Activated CD8-positive, alpha-beta memory T cell treated with anti-CD3 and anti-CD28 coated beads for 36 hours (primary cell): ENCODE results near the gene ETS1. TPM values are rescaled to one million over a fixed set of nuclear protein-coding genes. Genes with fewer than 3 reads are reported as not detected.

ENCODE experiments used
- CTCF ChIA-PET: fragments of 350-600 bp; sonication (Branson Sonifier 250); formaldehyde crosslinking; loops from one replicate; lab custom pipeline; 2021; ENCODE audit warnings: antibody characterized with exemption; lab: Charles Lee
- POLR2A ChIA-PET: fragments of 350-600 bp; sonication (Branson Sonifier 250); formaldehyde crosslinking; loops from one replicate; lab custom pipeline; 2021; ENCODE audit warnings: antibody characterized with exemption; lab: Charles Lee
- total RNA-seq, 2 experiments: library from RNA; stranded (reverse); gene quantifications; one replicate each; pipeline ENCODE4 v1.2.3, GENCODE V29; 2021

ETS1 gene
- total RNA-seq, 2 experiments from 2014 or later, result 417 to 420 TPM

DNA sequence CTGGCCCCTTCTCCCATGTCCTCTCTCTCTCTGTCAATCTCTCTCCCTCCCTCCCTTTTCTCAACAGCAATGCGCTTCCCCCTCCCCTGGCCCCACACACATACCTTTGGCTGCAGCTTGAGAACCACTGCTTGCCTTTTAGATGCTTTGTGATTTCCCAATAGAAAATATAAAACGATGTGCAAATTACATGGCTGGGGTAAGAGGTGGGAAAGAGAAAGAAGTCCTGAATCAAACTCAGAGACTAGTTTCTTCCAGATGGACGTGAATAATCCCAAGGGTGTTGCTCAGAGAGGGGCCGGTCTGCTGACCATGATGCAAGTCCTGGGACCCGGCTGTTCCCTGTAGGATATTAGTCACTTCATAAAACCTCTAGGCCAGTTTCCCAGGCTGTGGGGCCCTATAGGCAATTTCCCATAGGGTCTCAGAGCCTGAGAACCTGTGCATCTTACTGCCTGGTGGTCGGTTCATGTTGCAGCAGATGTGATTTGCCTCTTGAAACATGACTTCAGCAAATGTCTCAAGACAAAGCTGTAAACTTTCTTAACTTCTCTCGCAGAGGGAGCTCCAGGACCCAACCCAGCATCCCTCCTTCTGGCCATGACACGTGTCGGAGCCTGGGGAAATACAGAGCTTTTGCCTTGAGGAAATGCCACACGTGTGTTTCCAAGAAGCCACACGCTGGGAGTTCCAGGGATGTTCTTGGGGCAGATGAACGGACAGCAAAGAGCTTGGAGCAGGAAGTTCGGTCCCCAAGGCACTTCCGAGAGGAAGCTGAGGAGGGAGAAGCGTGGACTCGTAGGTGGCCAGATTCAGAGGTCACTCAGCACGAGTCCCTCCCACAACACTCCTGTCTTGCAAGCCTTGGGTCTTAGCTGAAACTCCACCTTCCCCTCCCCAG, 34.5 kb upstream of the ETS1 start:
- ChIA-PET POLR2A (interaction anchor here (0.9 kb wide), 1 partner anchor 99 kb away, joined by 4 read pairs; no protein-coding TSS in a partner anchor), CTCF (interaction anchor here (0.8 to 1.4 kb wide), 3 partner anchors 9 to 449 kb away, joined by 3 to 4 read pairs (median 4); no protein-coding TSS in a partner anchor)

DNA sequence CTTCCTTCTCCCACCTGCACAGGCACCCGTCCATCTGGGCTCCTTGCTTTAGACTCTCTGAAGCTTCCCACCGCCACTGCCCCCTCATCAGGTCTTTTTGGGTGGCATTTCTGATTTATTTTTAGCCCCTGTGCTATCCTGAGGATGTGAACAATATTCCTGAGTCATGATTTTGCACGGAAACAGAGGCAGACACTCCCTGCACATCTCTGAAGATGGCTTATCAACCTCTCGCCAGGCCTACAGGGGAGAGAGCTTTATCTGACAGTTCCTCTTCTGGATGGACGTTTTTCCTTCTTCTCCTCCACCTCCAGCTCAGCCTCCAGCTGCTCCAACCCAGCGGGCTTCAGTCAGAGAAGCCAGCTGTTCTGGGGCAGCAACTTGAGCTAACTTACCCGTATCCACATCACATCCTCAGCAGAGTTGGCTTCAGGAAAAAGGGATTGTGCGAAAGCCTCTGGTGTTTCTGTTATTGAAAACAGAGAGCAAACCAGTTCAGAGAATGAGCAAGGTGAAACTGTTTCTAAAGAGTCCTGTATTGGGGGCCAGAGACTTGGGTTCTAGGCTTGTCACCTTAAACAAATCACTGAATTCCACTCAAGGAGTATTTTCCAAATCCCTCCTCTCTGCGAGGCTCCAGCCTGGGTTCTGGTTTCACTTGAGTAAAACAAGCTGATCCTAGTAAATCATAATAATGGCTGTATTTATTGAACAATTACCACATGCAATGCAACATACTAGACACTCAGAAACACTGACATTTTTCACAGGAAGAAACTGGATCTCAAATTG, 33.1 kb upstream of the ETS1 start:
- POLR2A ChIA-PET, result interaction anchor here (0.6 to 0.7 kb wide), 2 partner anchors 10 to 106 kb away, joined by 3 to 4 read pairs; no protein-coding TSS in a partner anchor
- CTCF ChIA-PET, result interaction anchor here (0.9 to 1.4 kb wide), 2 partner anchors 10 kb away, joined by 3 to 4 read pairs; no protein-coding TSS in a partner anchor

DNA sequence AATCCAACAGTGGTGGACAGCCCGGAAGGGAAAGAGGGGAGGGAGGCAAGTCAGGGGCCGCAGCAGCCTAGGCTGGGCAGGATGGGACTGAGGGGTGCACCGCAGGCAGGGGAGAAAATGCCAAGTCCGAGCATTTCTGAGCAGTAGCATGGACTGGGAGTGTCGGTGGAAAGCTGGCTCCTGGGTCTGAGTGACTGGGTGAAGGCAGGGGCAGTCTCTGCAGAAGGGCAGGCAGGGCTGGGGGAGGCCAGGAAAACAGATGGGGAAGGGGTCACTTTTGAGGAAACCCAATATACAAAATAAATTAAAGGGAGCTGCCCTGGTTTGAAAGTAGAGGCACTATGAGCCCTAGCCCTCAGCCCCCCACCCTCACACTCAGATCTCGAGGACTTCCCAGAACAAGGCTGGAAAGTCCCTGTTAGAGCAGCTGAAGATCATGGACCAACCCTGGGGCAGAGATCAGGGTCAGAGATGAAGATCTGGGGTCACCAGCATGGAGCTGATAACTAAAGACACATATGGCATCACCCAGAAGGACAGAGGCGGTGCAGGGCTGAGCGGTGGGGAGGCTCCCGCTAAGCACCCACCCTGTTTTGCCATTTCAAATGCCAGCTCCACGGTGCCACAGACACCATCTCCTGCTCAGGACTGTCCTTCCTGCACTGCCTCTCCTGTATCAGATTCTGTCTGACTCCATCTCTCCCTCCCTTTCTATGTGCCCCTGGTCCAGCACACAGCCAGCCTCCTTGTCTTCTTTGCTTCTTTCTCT, 32.4 kb upstream of the ETS1 start:
- POLR2A ChIA-PET, result interaction anchor here (0.5 to 0.7 kb wide), 3 partner anchors 10 to 107 kb away, joined by 3 to 4 read pairs (median 3); no protein-coding TSS in a partner anchor
- CTCF ChIA-PET, result interaction anchor here (0.9 to 1.4 kb wide), 2 partner anchors 9 to 12 kb away, joined by 3 to 4 read pairs; no protein-coding TSS in a partner anchor

DNA sequence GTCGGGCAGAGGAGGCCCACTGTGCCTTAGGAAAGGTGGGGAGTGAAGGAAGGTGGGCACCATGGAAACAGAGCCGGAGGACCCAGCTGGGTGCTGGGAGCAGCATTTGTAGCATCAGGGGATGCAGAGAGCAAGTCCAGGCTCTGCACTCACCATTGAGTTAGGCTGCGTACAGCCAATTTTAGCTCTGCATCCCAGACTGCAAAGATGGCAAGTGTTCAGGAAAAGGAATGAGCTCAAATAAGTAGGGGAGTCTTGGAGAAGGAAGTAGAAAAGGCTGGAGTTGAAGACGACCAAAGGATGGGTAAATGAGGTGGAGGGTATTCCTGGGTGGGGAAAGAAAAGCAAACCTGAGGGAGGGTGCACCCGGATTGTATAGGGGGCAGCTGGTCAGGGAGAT, 31.6 kb upstream of the ETS1 start:
- CTCF ChIA-PET, result interaction anchor here (1.4 kb wide), 1 partner anchor 12 kb away, joined by 4 read pairs; no protein-coding TSS in a partner anchor
- POLR2A ChIA-PET, result no interaction called here

DNA sequence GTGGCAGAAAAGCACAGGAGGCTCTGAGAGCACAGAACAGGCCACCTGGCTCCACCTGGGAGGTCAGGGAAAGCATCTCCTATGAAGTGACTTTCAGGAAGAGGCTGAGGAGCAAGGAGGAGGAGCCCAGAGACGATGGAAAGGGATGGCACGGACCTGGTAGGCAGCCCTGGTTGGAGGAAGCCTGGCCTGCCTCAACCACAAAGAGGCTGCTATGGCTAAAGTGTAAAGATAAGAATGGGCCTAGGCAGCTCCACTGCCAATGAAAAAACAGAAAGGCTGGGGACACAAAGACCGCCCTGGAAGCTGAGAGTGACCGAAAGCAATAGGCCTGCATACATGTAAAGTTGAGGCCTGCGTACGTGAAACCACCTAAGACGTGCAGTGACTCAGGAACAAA, 31.2 kb upstream of the ETS1 start:
- ChIA-PET POLR2A (no interaction called here), CTCF (interaction anchor here (1.4 kb wide), 1 partner anchor 11 kb away, joined by 4 read pairs; no protein-coding TSS in a partner anchor)

DNA sequence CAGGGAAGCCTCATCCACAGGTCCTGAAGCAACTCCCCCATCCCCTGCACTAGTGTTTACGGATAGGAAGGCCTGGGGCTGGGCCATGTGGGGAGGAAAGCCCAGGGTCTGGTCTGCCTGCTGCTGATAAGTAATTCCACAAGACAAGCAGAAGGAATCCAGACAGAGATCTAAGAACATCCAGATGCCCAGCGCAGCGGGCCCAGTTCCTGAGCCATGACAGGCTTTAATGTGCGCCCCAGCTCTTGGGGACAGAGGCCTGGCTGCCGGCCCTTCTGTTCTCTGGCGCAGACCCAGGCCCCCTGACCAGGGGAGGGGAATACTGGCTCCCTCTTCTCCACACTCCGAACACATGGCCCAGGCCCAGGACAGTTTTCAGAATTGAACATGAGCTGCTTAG, 28.8 kb upstream of the ETS1 start:
- ChIA-PET CTCF (interaction anchor here (0.7 kb wide), 1 partner anchor 215 kb away, joined by 3 read pairs; no protein-coding TSS in a partner anchor), POLR2A (no interaction called here)

DNA sequence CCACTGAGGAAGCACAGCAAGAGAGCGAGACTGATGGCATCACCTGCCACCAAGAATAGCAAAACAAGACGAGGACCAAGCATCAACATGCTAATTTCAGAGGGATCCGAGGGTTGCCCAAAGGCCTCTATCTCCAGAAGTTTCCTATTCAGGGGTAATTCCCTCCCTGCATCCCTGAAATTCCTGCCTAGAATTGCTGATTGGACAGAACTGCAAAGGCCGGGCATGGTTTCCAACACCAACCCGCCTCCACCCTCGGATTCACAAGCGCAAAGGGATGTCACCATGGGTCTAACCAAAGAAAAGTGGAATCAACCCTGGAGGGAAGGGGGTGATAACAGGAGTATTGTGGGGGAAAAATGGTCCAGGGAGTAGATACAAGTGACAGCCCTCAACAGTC, 28.3 kb upstream of the ETS1 start:
- POLR2A ChIA-PET, result no interaction called here
- CTCF ChIA-PET, result interaction anchor here (0.7 kb wide), 1 partner anchor 215 kb away, joined by 3 read pairs; no protein-coding TSS in a partner anchor

DNA sequence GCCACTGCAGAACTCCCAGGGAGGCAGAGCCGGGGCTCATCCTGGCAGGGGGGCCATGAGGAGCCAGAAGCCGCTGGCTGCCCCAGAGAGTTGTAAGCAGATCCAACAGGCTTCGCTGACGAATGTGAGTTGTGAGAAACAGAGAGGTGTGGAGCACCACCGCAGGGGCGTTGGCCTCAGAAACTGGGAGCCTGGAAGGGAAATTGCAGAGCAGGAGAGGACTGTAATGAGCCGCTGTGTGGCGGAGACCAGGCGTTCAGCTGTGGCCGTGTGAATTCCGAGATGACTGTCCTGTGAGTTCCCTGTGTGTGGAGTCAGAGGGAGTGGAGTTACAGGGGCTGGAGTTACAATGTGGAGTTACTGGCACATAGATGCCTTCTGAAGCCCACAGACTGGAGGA, 27.7 kb upstream of the ETS1 start:
- ChIA-PET POLR2A (no interaction called here), CTCF (no interaction called here)

DNA sequence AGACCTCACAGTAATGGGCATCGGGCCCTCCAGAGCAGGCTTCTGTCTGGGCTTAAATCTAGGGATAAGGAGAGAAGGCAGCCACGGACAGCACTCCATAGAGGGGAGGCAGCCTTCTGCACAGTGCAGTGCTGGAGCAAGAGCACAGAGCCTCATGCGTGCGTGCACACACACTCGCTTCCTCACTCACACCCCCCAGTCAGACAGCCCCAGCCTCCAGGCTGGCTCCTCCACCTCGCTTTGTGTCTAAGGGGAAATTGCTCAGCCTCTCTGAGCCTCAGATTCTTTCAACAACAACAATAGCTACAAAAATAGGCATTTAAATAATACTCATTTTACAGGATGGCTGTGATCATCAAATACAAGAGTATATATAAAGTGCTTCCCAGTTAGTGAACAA, 26.7 kb upstream of the ETS1 start:
- ChIA-PET CTCF (interaction anchor here (0.6 kb wide), 1 partner anchor 95 kb away, joined by 3 read pairs; no protein-coding TSS in a partner anchor), POLR2A (no interaction called here)

DNA sequence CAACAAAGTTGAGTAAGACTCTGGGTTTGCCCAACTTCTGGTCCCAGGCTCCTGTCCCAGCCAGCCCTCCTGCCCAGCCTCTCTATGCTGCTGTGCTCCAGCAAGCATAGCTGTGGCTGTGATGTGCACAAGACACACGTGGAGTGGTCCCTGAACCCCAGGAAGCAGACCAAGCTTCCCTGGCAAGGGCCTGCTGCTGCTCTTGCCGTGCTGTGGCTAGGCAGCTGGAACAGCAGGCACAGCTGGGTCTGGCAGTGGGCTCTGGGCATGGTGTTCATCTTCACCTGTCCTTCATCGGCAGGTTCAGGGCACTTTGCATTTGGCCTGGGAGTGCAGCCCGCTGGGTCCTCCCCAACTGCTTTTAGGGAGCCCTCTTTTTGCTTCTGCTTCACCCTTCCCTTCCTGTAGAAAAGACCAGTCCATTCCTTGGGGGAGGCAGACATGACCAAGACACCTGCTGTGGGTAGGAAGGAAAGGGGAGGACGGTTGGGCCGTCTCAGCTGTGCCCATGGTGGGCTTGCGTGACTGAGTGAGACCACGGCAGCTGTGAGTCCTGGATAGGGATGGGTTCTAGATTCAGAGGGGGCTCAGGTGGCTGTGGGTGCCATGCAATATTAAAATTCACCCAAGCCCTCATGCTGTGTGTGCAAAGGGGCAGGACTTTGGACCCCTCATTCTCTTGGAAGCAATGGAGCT, 26.1 kb upstream of the ETS1 start:
- ChIA-PET POLR2A (no interaction called here), CTCF (interaction anchor here (1.2 kb wide), 1 partner anchor 144 kb away, joined by 3 read pairs; no protein-coding TSS in a partner anchor)

DNA sequence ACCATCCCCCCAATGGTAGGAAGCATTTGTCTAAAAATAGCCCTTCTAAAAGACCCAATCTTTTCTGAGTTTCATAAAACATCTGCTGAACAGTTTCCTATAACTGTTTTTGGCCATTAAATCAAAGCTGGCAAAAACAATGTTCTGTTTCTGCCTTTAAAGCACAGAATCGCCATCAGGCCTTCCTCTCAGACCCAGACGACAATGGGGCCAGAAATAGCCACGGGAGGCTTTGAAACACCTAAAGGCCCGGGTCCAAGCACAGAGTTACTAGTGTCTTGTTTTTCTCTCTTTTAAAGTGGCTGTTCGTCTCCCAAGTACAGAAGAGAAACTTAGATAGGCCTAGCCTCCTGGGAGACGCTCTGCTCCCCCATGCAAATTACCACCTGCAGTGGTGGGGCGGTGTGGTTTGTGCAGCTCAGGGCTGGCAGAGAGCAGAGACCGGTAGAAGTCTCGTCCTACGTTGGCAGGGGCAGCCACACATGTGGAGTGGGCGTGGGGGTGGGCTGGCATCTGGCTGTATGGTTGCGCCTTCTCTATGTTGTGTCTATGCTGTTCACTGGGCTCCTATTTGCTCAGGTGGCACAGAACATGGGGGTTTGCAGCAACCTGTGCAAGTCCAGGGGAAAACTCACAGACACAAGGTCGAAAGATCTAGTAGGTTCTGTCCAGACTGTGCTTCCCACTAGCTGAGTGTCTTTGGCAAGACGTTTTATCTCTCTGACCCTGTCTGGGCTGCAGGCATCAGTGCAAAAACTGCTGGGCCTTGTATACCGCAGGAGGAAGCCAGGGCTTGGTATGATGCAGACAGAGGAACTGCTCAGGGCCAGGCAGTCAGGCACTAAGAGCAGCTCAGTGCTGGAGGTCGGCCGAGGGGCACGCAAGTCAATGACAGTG, 23.6 kb upstream of the ETS1 start:
- POLR2A ChIA-PET, result interaction anchor here (0.5 to 1.0 kb wide), 4 partner anchors 9 to 102 kb away, joined by 4 to 8 read pairs (median 4); no protein-coding TSS in a partner anchor
- CTCF ChIA-PET, result interaction anchor here (0.6 to 1.4 kb wide), 4 partner anchors 9 to 220 kb away, joined by 3 read pairs; no protein-coding TSS in a partner anchor

DNA sequence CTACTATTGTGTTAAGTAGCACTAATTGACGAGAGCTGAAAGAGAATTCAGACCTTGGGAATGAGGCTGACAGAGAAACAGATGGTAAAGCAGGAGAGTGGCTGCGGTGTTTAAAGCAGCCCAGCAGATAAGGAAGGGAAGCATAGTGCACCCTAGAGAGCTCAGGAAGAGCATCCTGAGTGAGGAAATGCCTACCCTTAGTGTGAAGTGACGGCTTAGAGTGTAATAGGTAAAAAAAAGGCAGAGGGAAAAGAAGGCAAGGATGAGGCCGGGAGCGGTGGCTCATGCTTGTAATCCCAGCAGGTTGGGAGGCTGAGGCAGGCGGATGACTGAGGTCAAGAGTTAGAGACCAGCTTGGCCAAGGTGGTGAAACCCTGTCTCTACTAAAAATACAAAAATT, 22.4 kb upstream of the ETS1 start:
- ChIA-PET CTCF (interaction anchor here (1.2 to 1.4 kb wide), 2 partner anchors 10 kb away, joined by 3 read pairs; no protein-coding TSS in a partner anchor), POLR2A (interaction anchor here (1.0 kb wide), 1 partner anchor 10 kb away, joined by 4 read pairs; no protein-coding TSS in a partner anchor)

DNA sequence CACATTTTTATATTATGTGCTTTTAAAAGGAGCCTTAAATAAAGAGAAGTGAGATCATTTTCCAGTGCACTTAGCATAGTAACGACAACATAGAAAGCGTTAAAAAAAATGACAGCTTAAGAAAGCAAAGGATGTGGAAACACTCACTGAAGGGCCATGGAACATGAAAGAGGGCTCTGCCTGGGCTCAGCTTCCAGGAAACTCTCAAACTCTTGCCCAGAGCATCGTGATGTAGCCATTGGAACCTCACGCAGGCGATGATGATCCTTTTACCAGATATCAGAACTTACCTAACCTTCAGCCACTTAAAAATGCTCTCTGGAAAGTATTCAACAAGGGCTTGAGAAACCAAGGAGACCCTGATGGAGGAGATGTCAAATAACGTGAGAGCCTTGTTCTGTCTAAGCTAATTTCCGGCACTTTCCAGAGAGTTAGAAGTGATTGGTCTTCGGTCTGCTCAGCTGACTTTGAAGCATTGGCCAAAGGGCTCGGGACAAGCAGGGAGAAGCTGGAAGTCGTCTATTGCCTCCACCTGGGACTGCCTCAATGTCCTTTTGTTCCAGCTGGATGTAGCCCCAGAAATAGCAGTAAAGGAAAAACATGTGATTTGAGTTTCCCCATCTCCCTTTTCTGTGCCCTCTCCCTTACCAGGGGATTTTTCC, 21.5 kb upstream of the ETS1 start:
- ChIA-PET POLR2A (interaction anchor here (0.5 kb wide), 1 partner anchor 1394 kb away, joined by 4 read pairs; the partner anchor contains the start of gene PRDM10), CTCF (interaction anchor here (1.2 kb wide), 1 partner anchor 9 kb away, joined by 3 read pairs; no protein-coding TSS in a partner anchor)

DNA sequence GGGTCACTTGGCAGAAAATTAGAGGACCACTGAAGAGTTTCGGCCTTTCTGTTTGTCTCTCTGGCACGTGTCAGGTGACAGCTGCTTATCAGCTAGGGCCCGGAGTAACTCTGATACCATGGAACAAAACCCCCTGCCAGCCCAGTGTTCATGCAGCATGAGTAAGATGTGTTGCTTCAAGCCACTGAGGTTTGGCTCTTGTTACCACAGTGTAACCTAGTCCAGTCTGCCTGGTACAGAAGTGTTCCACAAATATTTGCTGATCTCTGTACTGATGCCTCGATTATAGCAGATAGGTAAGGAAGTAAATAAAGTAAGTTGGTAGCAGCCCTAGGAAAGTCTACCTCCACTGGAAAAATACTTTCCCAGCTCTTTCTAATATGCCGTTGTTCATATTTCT, 20.5 kb upstream of the ETS1 start:
- ChIA-PET CTCF (interaction anchor here (1.1 kb wide), 1 partner anchor 11 kb away, joined by 4 read pairs; no protein-coding TSS in a partner anchor), POLR2A (no interaction called here)

DNA sequence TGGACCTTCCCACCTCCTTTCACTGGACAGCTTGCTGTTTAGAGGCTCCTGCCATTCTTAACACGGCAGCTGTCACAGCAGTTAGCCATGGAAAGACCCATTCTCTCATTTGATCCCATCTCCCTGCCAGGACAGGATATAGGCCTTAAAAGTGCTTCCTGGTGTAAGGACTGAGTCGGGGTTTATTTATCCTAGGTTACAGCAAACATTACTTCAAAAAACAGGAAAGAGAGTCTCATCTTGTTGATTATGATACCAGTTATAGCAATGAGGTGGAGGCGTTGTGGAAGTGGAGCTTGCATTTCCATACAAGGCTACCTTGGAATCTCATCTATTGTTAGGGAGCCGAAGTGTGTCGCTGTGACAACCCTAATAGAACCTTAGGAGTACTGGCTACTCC, 17.4 kb upstream of the ETS1 start:
- CTCF ChIA-PET, result interaction anchor here (1.4 to 4.8 kb wide), 2 partner anchors 25 to 226 kb away, joined by 4 to 24 read pairs; no protein-coding TSS in a partner anchor

More for the DNA sequence above, 17.4 kb upstream of the ETS1 start:
- POLR2A ChIA-PET, result no interaction called here
